ENCODE results near the gene EIF4E1B.

Gene EIF4E1B

GRCh38 chr5:176665517-176665916, 35.0 kb downstream of the EIF4E1B start:
- no peak for DNase-seq (ENCODE audit: low read depth)

GRCh38 chr5:176667637-176668036, 37.2 kb downstream of the EIF4E1B start:
- DNase-seq (ENCODE audit: low read depth), result no peak

- no peak for DNase-seq (ENCODE audit: low read depth)
These were observed 40.0 kb downstream of the EIF4E1B start for GRCh38 chr5:176670449-176670848.

- DNase-seq (ENCODE audit: low read depth), result no peak
These were observed 40.9 kb downstream of the EIF4E1B start for GRCh38 chr5:176671399-176671798.

- DNase-seq (ENCODE audit: low read depth), result no peak
These were observed 41.6 kb downstream of the EIF4E1B start for GRCh38 chr5:176671890-176672747.

- DNase-seq (ENCODE audit: low read depth), result no peak
These were observed 43.4 kb downstream of the EIF4E1B start for GRCh38 chr5:176673651-176674583.

GRCh38 chr5:176674799-176675198, 44.3 kb downstream of the EIF4E1B start:
- no peak for DNase-seq (ENCODE audit: low read depth)

GRCh38 chr5:176675676-176676360, 45.3 kb downstream of the EIF4E1B start:
- DNase-seq (ENCODE audit: low read depth), result no peak

GRCh38 chr5:176676361-176676824, 45.9 kb downstream of the EIF4E1B start:
- no peak for DNase-seq (ENCODE audit: low read depth)

- DNase-seq (ENCODE audit: low read depth), result no peak
These were observed 46.9 kb downstream of the EIF4E1B start for GRCh38 chr5:176677209-176677939.

- no peak for DNase-seq (ENCODE audit: low read depth)
These were observed 48.1 kb downstream of the EIF4E1B start for GRCh38 chr5:176678584-176678983.

GRCh38 chr5:176679365-176680225, 49.1 kb downstream of the EIF4E1B start:
- no peak for DNase-seq (ENCODE audit: low read depth)

- DNase-seq (ENCODE audit: low read depth), result no peak
These were observed 49.7 kb downstream of the EIF4E1B start for GRCh38 chr5:176680226-176680563.

- no peak for DNase-seq (ENCODE audit: low read depth)
These were observed 51.6 kb downstream of the EIF4E1B start for GRCh38 chr5:176682016-176682531.

- DNase-seq (ENCODE audit: low read depth), result no peak
These were observed 54.5 kb downstream of the EIF4E1B start for GRCh38 chr5:176685010-176685409.

GRCh38 chr5:176687247-176687646, 56.8 kb downstream of the EIF4E1B start:
- no peak for DNase-seq (ENCODE audit: low read depth)

- no peak for DNase-seq (ENCODE audit: low read depth)
These were observed 57.4 kb downstream of the EIF4E1B start for GRCh38 chr5:176687881-176688280.

GRCh38 chr5:176690911-176691310, 60.4 kb downstream of the EIF4E1B start:
- no peak for DNase-seq (ENCODE audit: low read depth)

- no peak for DNase-seq (ENCODE audit: low read depth)
These were observed 61.0 kb downstream of the EIF4E1B start for GRCh38 chr5:176691524-176691923.

- DNase-seq (ENCODE audit: low read depth), result no peak
These were observed 61.9 kb downstream of the EIF4E1B start for GRCh38 chr5:176692326-176692725.
